ENCODE data around the gene MYPOP.

MYPOP gene

DNA sequence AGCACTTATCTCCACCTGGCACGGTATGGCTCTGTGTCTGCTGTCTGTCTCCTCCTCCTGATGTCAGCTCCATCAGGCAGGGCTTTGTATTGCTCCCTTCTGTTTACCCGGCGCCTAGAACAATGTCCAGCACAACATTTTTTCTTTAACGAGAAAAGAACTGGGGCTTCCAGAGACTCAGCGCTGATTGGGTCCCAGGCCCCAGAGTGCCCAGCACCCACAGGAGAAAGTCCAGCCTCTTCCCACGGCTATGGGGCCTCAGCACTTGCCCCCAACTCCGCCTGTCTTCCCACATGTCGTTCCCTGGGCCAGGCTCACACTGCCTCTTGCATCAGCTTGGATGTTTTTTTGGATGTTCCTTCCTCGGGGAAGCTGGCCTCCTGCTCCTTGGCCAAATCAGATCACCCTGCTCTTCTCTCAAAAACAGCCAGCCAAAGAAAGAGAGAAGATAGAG, 6.9 kb downstream of the MYPOP start:
- no peak for DNase-seq
- H3K27me3 ChIP-seq (replicated peaks; ENCODE audit: insufficient read depth, low read length) = no peaks in the 10 kb centered on the region
- no peak overlapping the region for H3K4me2 ChIP-seq (ENCODE audit: low read depth, low read length)
- H3K36me3 ChIP-seq (replicated peaks; ENCODE audit: insufficient read depth, low read length) = no peaks in the 10 kb centered on the region
- no peaks in the 10 kb centered on the region for H3K9me3 ChIP-seq (replicated peaks; ENCODE audit: insufficient read depth, low read length)
- no peak overlapping the region for H3K27ac ChIP-seq (ENCODE audit: low read length)
- no peak overlapping the region for H2AFZ ChIP-seq (ENCODE audit: low read length)
- H3K4me3 ChIP-seq (ENCODE audit: low read length) = no peak overlapping the region
- H3K4me1 ChIP-seq (ENCODE audit: low read length) = no peaks in the 10 kb centered on the region
- no peaks in the 10 kb centered on the region for H4K20me1 ChIP-seq (ENCODE audit: insufficient read depth, low read length)
- H3K79me2 ChIP-seq (ENCODE audit: low read length) = no peaks in the 10 kb centered on the region
- no peaks in the 10 kb centered on the region for H3K9me2 ChIP-seq (replicated peaks; ENCODE audit: insufficient read depth, low read length)
- H3K9ac ChIP-seq (ENCODE audit: low read length) = no peak overlapping the region
- no peaks in the 10 kb centered on the region; the same call in 1 of the 2 replicates for H3F3A ChIP-seq (ENCODE audit: insufficient read depth, low read length)
- TF ChIP-seq, protein P1, sequence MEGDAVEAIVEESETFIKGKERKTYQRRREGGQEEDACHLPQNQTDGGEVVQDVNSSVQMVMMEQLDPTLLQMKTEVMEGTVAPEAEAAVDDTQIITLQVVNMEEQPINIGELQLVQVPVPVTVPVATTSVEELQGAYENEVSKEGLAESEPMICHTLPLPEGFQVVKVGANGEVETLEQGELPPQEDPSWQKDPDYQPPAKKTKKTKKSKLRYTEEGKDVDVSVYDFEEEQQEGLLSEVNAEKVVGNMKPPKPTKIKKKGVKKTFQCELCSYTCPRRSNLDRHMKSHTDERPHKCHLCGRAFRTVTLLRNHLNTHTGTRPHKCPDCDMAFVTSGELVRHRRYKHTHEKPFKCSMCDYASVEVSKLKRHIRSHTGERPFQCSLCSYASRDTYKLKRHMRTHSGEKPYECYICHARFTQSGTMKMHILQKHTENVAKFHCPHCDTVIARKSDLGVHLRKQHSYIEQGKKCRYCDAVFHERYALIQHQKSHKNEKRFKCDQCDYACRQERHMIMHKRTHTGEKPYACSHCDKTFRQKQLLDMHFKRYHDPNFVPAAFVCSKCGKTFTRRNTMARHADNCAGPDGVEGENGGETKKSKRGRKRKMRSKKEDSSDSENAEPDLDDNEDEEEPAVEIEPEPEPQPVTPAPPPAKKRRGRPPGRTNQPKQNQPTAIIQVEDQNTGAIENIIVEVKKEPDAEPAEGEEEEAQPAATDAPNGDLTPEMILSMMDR (IDR thresholded peaks at IDR 0.05; ENCODE audit: low read length) = no peak
- TF ChIP-seq EZH2phosphoT487 (IDR thresholded peaks at IDR 0.05; ENCODE audit: low read length) (no peak), EZH2 (optimal IDR thresholded peaks at IDR 0.05; ENCODE audit: low read depth, low read length) (no peak)

GRCh38 chr19:45890877-45891276, 11.5 kb downstream of the MYPOP start:
- no peak overlapping the region for H3K4me3 ChIP-seq (ENCODE audit: low read length)
- H3K27ac ChIP-seq (ENCODE audit: low read length) = no peak overlapping the region
- no peaks in the 10 kb centered on the region for H3K9me2 ChIP-seq (replicated peaks; ENCODE audit: insufficient read depth, low read length)
- H4K20me1 ChIP-seq (ENCODE audit: insufficient read depth, low read length) = no peaks in the 10 kb centered on the region
- H3K27me3 ChIP-seq (replicated peaks; ENCODE audit: insufficient read depth, low read length) = no peaks in the 10 kb centered on the region
- DNase-seq = no peak
- TF ChIP-seq, protein P1 (IDR thresholded peaks at IDR 0.05; ENCODE audit: low read length) = no peak
- TF ChIP-seq EZH2phosphoT487 (IDR thresholded peaks at IDR 0.05; ENCODE audit: low read length) (no peak), EZH2 (optimal IDR thresholded peaks at IDR 0.05; ENCODE audit: low read depth, low read length) (no peak)
- no peaks in the 10 kb centered on the region for H3K79me2 ChIP-seq (ENCODE audit: low read length)
- H3K36me3 ChIP-seq (replicated peaks; ENCODE audit: insufficient read depth, low read length) = no peaks in the 10 kb centered on the region
- no peak overlapping the region for H3K4me2 ChIP-seq (ENCODE audit: low read depth, low read length)
- H3K4me1 ChIP-seq (ENCODE audit: low read length) = no peaks in the 10 kb centered on the region
- H3F3A ChIP-seq (ENCODE audit: insufficient read depth, low read length) = no peaks in the 10 kb centered on the region; the same call in 1 of the 2 replicates
- no peak overlapping the region for H2AFZ ChIP-seq (ENCODE audit: low read length)
- no peak overlapping the region for H3K9ac ChIP-seq (ENCODE audit: low read length)
- no peaks in the 10 kb centered on the region for H3K9me3 ChIP-seq (replicated peaks; ENCODE audit: insufficient read depth, low read length)

GRCh38 chr19:45889210-45889885, 13.1 kb downstream of the MYPOP start:
- H3K27me3 ChIP-seq (replicated peaks; ENCODE audit: insufficient read depth, low read length) = no peaks in the 10 kb centered on the region
- TF ChIP-seq, protein P1 (IDR thresholded peaks at IDR 0.05; ENCODE audit: low read length) = no peak
- TF ChIP-seq EZH2 (optimal IDR thresholded peaks at IDR 0.05; ENCODE audit: low read depth, low read length) = no peak
- H2AFZ ChIP-seq (ENCODE audit: low read length) = no peak overlapping the region
- H3K9me2 ChIP-seq (replicated peaks; ENCODE audit: insufficient read depth, low read length) = no peaks in the 10 kb centered on the region
- H3K4me1 ChIP-seq (ENCODE audit: low read length) = 0 out of 2 replicates have a peak, but pooled peaks cover 3% of the 10 kb centered on the region
- H3K9ac ChIP-seq (ENCODE audit: low read length) = no peak overlapping the region
- H3K4me2 ChIP-seq (ENCODE audit: low read depth, low read length) = no peak overlapping the region
- no peak overlapping the region for H3K27ac ChIP-seq (ENCODE audit: low read length)
- H3K9me3 ChIP-seq (replicated peaks; ENCODE audit: insufficient read depth, low read length) = no peaks in the 10 kb centered on the region
- no peaks in the 10 kb centered on the region; the same call in 1 of the 2 replicates for H3F3A ChIP-seq (ENCODE audit: insufficient read depth, low read length)
- H3K36me3 ChIP-seq (replicated peaks; ENCODE audit: insufficient read depth, low read length) = no peaks in the 10 kb centered on the region
- H3K4me3 ChIP-seq (ENCODE audit: low read length) = no peak overlapping the region
- H3K79me2 ChIP-seq (ENCODE audit: low read length) = peaks cover 10% of the 10 kb centered on the region
- no peak for DNase-seq
- H4K20me1 ChIP-seq (ENCODE audit: insufficient read depth, low read length) = no peaks in the 10 kb centered on the region
